Measurements from ENCODE around the gene ZNF692.
"Not testable (repeated sequence)": the region's sequence is repeated elsewhere in the genome, so short reads cannot be mapped to it uniquely, and the experiment has no call there.

ZNF692 gene, protein sequence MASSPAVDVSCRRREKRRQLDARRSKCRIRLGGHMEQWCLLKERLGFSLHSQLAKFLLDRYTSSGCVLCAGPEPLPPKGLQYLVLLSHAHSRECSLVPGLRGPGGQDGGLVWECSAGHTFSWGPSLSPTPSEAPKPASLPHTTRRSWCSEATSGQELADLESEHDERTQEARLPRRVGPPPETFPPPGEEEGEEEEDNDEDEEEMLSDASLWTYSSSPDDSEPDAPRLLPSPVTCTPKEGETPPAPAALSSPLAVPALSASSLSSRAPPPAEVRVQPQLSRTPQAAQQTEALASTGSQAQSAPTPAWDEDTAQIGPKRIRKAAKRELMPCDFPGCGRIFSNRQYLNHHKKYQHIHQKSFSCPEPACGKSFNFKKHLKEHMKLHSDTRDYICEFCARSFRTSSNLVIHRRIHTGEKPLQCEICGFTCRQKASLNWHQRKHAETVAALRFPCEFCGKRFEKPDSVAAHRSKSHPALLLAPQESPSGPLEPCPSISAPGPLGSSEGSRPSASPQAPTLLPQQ

DNA sequence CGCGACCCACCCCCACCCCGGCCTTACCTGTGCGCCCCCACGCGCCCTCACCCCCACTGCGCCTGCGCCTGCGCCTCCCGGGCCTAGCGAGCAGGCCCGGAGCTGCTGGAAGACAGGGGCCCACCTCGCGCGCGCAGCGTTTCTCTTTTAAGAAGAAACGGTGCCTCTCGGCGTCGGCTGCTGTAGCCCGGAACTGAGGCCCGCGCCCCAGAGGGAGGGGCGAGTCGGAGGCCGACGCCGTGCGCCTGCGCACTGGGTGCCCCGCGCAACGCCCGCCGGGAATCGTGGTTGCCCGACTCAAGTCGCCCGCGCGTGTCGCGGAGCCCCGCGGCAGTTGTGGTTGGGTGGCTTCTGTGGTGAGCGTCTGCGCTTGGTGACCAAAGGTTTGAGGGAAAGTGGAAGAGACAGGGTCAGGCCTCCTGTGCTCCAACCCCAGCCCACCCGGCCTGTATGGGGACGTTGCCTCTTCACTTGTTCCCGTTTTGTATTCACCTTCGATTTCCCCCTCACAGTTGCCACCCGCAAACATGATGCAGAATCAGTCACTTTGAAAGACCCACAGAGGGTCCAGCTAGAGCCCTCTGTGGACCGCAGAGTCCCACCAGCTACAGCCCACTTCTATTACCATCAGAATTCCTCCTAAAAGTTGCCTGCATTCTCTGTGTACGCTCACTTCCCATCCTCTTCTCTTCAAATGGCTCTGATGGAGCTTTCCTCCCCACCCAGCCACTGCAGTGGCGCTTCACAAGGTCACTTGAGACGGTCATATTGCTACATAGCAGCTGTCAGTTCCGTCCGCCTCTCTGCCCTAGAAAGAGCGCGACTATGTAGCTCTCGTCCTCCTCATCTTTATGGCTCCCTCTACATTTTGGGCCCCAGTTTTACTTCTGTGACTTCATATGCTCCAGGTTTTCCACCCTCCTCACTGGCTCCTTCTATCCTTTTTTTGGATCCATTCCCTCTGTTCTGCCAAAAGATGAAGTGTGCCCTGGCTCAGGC, at the start of gene ZNF692:
Gene ZNF692 (minus strand): TSS at position 195 of the 999 bp plus-strand sequence. CDS start 776 bp downstream, outside the sequence.
- DNase-seq (ENCODE audit: low read depth in 3 of 3, low spot score in 1 of 3) = peak; percentile 91 to 96 (median 95)

DNA sequence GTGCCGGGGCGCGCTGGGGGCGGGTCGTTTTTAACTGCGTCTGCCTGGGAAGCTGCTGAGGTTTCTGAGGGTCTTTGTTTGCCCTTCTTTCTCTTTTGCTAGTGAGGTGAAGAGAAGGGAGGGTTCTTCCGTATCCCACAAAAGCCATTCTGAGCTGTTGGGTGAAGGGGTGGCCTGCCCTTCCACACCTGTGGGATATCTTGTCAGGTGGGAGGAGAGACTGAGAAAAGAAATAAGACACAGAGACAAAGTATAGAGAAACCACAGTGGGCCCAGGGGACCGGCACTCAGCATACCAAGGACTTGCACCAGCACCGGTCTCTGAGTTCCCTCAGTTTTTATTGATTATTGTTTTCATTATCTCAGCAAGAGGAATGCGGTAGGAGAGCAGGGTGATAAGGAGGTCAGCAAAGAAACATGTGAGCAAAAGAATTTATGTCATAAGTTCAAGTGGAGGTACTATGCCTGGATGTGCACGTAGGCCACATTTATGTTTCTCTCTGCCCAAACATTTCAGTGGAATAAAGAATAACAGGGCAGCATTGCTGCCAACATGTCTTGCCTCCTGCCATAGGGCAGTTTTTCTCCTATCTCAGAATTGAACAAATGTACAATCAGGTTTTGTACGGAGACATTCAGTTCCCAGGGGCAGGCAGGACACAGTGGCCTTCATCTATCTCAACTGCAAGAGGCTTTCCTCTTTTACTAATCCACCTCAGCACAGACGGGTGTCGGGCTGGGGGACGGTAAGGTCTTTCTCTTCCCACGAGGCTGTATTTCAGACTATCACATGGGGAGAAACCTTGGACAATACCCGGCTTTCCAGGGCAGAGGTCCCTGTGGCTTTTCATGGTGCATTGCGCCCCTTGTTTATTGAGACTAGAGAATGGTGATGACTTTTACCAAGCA, 48.1 kb upstream of the ZNF692 start:
- no peak for DNase-seq (ENCODE audit: low read depth in 3 of 3, low spot score in 1 of 3)

DNA sequence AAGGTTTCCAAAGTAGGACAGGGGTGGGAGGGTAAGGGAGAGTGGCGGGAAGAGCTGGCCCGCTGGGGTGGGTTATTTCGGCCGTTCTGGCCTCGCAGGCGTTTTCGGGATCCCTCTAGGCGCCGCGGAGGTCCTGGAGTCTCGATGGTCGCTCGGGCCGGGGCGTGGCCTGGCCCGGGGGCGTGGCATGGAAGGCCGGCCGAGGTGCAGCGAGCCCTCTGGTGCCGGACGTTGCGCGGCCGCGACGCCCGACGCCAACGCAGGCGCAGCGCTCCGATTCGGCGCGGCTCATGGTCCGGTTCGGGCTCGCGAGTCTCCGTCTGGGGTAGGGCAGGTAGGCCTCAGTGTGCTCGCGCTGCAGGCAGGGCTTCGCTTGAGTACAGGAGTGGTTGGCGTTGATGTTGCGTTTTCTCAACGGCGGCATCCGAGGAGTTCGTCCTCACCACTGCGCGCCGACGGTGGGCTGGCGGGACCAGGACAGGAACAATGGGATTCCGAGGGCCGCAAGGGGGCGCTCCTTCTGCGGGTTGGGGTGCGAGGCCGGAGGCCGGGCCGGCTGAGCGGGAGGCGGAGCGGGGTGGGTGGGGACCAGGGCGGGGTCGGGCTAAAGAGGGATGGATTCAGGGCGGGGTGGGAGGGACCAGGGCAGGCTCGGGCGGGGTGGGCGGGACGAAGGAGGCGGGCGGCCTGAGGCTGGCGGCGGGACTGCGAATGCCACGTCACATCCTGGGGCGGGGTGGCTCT, 47.3 kb upstream of the ZNF692 start, which contains the start of gene PGBD2:
Gene PGBD2 (plus strand): TSS at position 227 of the 744 bp plus-strand sequence. CDS start 7,628 bp downstream, outside the sequence.
- peak; percentile 89 to 97 (median 90) for DNase-seq (ENCODE audit: low read depth in 3 of 3, low spot score in 1 of 3)

DNA sequence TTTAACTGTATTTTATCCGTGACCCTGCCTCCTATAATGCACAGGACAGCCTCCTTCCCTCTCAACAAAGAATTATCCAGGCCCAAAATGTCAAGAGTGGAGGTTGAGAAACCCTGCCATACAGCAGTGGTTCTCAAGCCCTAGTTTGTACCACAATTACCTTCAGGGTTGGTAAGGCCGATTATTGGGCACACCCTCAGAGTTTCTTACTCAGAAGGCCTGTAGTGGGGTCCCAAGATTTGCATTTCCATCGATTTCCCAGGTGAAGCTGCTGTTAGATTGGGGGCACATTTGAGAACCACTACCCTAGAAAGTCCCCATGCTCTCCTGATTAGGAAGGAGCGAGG, 46.8 kb upstream of the ZNF692 start:
- no peak for DNase-seq (ENCODE audit: low read depth in 3 of 3, low spot score in 1 of 3)

DNA sequence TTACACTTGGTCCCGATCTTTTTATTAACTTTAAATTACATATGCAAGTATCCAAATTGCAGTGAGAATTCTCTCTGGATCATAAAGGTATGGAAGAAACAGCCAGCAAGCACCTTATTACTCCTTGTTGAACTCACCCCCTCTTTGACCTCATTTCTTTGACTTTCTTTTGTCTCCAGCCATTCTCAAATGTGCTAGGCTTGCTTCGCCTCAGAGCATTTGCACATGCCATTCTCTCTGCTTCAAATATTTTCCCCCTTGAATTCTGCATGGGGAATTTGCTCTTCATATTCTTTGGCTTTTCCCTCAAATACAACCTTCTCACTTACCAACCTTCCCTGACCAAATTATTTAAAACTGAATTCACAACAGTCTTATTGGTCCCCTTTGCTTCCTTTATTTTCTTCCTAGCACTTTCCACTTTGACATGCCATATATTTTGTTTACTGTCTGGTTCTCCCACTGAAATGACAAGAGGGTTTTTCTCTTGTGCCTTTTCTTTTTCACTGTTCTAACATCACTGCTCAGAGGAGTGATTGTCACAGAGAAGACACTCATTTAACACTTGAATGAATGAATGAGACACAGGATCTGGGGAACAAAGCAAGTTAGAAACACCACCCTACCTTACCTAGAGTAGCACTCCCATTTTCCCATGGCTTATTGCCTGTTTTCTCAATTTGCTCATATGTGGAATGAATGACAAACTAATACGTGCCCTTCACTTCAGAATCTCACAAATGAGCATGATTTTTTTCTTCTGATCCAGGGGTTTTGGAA, 45.7 kb upstream of the ZNF692 start:
- no peak for DNase-seq (ENCODE audit: low read depth in 3 of 3, low spot score in 1 of 3)

DNA sequence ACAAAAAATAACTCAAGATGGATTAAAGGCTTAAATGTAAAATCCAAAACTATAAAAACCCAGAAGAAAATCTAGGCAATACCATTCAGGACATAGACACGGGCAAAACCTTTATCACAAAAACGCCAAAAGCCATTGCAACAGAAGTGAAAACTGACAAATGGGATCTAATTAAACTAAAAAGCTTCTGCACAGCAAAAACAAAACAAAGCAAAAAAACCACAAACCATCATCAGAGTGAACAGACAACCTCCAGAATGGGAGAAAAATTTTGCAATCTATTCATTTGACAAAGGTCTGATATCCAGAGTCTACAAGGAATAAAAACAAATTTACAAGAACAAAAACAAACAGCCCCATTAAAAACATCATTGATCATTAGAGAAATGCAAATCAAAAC, 42.7 kb upstream of the ZNF692 start:
- DNase-seq (ENCODE audit: low read depth in 3 of 3, low spot score in 1 of 3) = no peak

DNA sequence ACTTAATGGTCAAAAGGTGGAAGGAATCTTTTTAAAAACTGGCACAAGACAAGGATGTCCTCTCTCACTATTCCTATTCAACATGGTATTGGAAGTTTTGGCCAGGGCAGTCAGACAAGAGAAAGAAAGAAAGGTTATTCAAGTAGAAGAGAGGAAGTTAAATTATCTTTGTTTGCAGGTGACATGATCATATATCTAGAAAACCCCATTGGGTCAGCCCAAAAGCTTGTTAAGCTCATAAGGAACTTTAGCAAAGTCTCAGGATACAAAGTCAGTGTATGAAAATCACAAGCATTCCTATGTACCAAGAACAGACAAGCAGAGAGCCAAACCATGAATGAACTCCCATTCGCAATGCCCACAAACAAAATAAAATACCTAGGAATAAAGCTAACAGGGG, 41.8 kb upstream of the ZNF692 start:
- no peak for DNase-seq (ENCODE audit: low read depth in 3 of 3, low spot score in 1 of 3)

DNA sequence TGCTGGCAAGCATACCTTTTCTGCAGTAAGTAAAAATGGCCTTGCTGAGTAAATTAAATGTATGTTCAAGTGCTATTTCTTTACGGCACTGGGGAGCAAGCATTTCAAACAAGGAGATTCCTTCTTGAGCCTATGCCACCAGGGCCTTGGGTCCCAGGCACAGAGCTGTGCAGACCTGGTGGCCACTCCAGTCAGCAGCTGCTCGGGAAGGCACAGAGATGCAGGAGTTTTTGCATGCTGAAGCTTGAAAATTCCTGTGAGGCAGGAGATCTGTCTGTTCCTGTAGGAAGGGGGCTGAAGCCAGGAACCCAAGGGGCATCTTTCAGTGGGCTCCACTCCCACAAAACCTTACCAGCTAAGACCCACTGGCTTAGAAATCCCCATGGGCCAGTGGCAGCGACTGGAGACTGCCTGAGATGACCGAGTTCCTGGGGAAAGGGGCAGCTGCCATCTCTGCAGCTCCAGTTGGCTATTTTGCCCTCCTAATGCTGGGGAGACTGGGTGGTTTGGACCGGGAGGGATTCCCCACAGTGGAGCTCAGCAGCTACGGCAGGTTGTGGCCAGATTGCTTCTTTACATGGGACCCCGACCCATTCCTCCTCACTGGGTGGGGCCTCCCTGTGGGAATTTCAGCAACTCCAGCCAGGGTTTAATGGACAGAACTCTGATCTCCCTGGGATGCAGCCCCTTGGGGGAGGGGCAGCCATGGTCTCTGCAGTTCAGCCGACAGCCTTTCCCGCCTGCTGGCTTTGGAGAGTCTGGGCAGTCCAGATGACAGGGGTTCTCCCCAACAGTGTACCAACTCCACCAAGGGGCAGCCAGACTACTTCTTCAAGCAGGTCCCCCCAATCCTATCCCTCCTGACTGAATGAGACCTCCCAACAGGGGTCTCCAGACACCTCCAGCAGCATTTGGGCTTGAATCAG, 38.8 kb upstream of the ZNF692 start:
- DNase-seq (ENCODE audit: low read depth in 3 of 3, low spot score in 1 of 3) = no peak

DNA sequence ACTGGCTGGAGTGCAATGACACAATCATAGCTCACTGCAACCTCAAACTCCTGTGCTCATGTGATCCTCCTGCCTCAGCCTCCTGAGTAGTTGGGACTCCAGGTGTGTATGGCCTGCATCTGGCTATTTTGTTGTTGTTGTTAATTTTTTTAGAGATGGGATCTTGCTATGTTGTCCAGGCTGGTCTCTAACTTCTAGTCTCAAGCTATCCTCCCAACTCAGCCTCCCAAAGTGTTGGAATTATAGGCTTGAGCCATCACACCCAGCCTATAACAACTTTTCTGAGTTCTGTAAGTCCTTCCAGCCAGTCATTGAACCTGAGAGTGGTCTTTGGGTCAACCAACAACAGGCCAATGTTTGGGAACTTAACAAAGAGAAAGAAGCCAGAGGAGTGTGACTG, 36.0 kb upstream of the ZNF692 start:
- no peak for DNase-seq (ENCODE audit: low read depth in 3 of 3, low spot score in 1 of 3)

DNA sequence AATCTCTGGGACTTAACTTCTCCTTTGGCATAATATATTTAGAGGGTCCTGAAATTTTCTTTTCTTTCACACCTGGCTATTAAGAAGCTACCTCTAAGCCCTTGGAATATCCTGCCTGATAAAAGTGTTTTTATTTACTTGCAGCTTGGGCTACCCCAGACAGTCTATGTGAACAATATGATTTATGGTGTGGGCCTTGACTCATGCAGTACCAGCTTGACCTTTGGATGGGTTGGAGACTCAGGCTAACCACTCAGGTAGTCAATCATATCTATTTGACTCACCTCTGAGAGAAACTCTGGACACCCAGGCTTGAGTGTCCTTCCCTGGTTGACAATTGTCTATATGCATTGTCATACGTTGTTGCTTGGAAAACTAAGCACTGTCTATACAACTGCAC, 33.7 kb upstream of the ZNF692 start:
- DNase-seq (ENCODE audit: low read depth in 3 of 3, low spot score in 1 of 3) = no peak

DNA sequence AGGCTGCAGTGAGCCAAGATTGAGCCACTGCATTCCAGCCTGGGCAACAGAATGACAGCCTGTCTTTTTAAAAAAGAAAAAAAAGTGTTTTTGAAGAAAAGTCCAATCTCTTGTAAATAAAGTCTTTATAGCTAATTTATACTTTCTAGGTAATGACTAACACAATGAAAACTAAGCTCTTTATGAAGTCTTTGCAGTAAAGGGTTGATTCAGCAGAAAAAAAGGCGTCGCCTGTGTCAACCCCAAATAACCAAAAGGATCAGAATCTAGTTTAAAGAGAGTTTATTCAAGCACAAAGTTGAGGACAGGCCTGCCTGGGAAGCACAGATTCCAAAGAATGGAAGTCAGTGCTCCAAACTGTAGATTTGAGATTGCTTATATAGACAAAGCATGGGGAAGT, 32.9 kb upstream of the ZNF692 start:
- no peak for DNase-seq (ENCODE audit: low read depth in 3 of 3, low spot score in 1 of 3)

DNA sequence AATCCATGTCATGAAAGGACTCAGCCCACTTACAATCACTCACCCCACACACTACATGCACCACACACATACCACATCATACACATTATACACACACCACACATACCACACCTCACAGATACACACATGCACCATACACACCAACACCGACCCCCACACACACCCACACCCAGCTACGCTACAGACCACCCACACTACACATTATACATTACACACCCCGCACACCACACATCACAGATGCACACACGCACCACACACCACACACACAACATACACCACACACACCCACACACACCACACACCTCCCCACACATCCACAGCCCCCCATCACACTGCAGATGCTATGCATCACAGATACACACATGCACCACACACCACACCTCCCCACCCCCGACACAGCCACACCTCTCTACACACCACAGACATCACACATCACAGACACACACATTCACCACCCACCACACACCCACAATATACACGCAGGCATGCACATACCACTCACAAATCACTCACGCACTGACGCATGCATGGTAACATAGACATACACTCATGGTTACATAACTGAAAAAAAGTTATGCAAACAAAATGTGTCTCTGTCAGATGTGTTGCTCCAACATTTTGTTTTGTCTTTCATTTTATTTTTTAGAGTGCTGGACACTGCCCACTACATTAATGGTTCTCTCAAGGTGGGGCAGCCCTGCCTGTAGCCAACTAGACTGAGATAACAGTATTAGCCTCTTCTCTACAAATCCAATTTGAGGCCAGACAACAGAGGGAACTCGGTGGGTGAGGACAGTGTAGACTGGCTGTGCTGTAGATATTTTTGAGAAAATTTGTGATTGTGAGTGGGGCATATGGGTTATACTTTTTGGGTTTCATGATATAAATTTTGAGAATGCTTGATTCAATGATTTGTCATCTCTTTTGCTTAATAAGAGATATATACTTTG, 31.9 kb upstream of the ZNF692 start:
- no peak for DNase-seq (ENCODE audit: low read depth in 3 of 3, low spot score in 1 of 3)

DNA sequence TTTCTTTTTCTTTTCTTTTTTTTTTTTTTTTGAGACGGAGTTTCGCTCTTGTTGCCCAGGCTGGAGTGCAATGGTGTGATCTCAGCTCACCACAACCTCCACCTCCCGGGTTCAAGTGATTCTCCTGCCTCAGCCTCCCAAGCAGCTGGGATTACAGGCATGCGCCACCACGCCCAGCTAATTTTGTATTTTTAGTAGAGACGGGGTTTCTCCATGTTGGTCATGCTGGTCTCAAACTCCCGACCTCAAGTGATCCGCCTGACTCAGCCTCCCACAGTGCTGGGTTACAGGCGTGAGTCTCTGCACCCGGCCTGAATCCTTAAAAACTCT, 31.0 kb upstream of the ZNF692 start:
- not testable (repeated sequence) for DNase-seq (ENCODE audit: low read depth in 3 of 3, low spot score in 1 of 3)

DNA sequence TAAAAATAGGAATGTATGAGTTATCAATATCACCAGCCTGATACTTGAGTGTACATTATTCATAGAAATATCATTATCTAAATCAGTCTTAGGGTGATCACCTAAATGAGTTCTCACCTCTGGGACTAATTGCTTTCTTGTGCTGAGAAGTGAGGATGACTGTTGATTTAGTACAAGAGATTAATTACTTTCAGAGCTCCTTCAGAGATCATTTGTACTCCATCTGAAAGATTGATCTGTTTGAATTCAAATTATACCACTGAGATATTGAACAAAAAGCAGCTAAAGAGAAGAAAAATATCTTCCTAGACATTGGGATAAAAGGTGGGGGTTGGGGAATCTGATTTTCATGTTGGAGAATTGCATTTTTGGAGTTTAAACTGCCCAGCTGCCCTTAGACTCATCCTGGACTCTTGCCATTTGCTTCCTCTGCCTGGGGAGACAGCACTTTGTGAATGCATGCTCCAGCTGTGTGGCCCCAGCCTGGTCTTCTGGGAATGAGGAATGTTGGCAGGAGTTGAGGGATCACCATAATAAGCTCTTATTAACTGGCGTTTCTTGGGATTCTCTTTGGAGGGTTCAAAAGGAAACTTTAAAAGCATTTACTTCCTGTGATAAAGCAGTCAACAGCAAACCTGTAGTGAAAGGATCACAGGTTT, 27.5 kb upstream of the ZNF692 start:
- no peak for DNase-seq (ENCODE audit: low read depth in 3 of 3, low spot score in 1 of 3)

DNA sequence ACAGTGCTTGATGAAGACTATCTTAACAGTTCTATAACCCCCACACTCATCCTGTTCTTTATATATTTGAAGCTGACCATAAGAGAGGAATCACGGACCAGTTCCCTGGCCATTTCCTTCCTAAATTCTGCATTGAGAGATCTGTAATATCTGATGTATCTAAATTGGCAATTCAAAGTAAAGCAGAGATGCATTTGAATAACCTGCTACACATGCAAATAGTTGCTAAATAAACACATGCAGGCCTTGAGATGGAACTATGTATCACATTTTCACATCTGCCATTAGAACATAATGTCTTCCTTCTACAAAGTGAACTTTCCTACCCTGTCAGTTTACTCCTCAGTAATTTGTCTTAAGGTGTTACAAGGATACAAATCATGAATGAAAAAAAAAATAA, 26.8 kb upstream of the ZNF692 start:
- no peak for DNase-seq (ENCODE audit: low read depth in 3 of 3, low spot score in 1 of 3)

DNA sequence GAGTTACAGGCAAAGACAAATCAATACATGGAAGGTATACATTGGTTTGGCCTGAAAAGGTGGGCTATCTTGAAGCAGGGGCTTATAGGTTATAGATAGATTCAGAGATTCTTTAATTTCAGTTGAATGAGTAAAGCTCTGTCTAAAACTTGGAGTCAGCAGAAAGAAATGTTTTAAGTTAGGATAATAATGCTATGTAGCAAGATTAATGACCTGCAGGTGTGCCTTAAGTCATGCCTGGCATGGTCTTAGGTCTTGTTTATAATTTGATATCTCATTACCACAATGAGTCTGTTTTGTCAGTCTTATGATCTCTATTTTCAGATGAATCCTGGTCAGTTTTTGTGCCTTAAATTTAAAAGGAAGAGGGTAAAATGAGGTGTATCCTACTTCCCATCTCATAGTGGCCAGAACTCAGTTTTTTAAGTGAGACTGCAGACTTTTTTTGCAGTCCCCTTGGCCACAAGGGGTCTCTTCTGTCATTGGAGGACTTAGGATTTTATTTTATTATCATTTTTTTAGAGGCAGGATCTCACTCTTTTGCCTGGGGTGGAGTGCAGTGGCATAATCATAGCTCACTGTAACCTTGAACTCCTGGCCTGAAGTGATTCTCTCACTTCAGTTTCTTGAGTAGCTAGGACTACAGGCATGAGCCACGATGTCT, 25.9 kb upstream of the ZNF692 start:
- DNase-seq (ENCODE audit: low read depth in 3 of 3, low spot score in 1 of 3) = no peak
